K562 (cell line): ENCODE measurements around the gene ANKRD11. TPM values are rescaled to one million over a fixed set of nuclear protein-coding genes. Genes with fewer than 3 reads are reported as not detected.

ENCODE experiments used
- ATF4 ChIP-seq: fragments of 450-650 bp; formaldehyde crosslinking; IDR thresholded peaks from 2 replicates; pipeline ENCODE4 v1.4.0; 2022; ENCODE audit warnings: mild to moderate bottlenecking, moderate library complexity
- BCL6 ChIP-seq: fragments of 250-450 bp; sonication (Bioruptor Pico); IDR thresholded peaks from 2 replicates; pipeline ENCODE4 v1.4.0; 2020
- CCNT2 ChIP-seq: IDR thresholded peaks from 2 replicates; pipeline ENCODE4 v1.6.1; 2011; ENCODE audit warnings: borderline replicate concordance, low read depth, mild to moderate bottlenecking, moderate library complexity, mixed read lengths, low read length; ENCODE audit not compliant: insufficient read length; ENCODE audit errors: extremely low read depth
- CEBPG ChIP-seq, 3 experiments: fragments of 200-800 bp in 1 of 3; sonication (Bioruptor generic) in 1 of 3; sonication (generic) in 1 of 3; formaldehyde crosslinking in 1 of 3; IDR thresholded peaks in 2 of 3; conservative IDR thresholded peaks in 1 of 3; 2 replicates each; pipeline versions ENCODE4 v1.6.1 to v1.8.0; 2016 to 2022; ENCODE audit warnings: missing compliant biosample characterization in 2 of 3, missing genetic modification characterization in 2 of 3, mild to moderate bottlenecking in 1 of 3, missing genetic modification reagents in 1 of 3
- CGGBP1 ChIP-seq: fragments of 250-450 bp; sonication (Bioruptor Pico); IDR thresholded peaks from 2 replicates; pipeline ENCODE4 v1.9.0; 2021; ENCODE audit warnings: mild to moderate bottlenecking
- CREBBP ChIP-seq: IDR thresholded peaks from one replicate; pipeline ENCODE4 v1.6.1; 2012; ENCODE audit warnings: low read depth, mild to moderate bottlenecking, control low read depth, inconsistent platforms, low read length
- GTF3C2 ChIP-seq: IDR thresholded peaks from 3 replicates; pipeline ENCODE4 v1.6.1; 2011; ENCODE audit warnings: borderline replicate concordance, mild to moderate bottlenecking, moderate library complexity; ENCODE audit not compliant: insufficient read length; ENCODE audit errors: extremely low read depth
- HLTF ChIP-seq: fragments of 450-650 bp; IDR thresholded peaks from 2 replicates; pipeline ENCODE4 v1.6.1; 2016
- PML ChIP-seq: IDR thresholded peaks from 2 replicates; pipeline ENCODE4 v1.6.1; 2012; ENCODE audit warnings: low read length, inconsistent platforms
- ZMIZ1 ChIP-seq, 2 experiments: fragments of 150-350 bp in 1 of 2; IDR thresholded peaks; 2 replicates each; pipeline ENCODE4 v1.6.1; 2012 to 2016; ENCODE audit warnings: low read depth in 2 of 2, low read length in 2 of 2, mild to moderate bottlenecking in 1 of 2, moderate library complexity in 1 of 2
- polyA plus RNA-seq, 8 experiments: library from polyadenylated mRNA; depleted of rRNA in 4 of 8; stranded (reverse) in 5 of 8; unstranded in 3 of 8; fragments of >200 nt; fragmentation: Nextera tagmentation in 2 of 8; fragmentation: Illumina TruSeq in 1 of 8; extraction: Ambion mirVana in 2 of 8; extraction: Trizol in 1 of 8; gene quantifications; 2 replicates each; pipeline versions ENCODE4 v1.2.1 to v1.2.3, GENCODE V29; 2011 to 2014; ENCODE audit warnings: inconsistent platforms in 1 of 8, missing spikeins in 1 of 8
- total RNA-seq, 7 experiments: library from RNA; depleted of rRNA in 6 of 7; stranded (reverse); fragments of >200 nt in 6 of 7; fragmentation: Illumina TruSeq in 2 of 7; extraction: Trizol in 2 of 7; gene quantifications; 2 replicates each; pipeline versions ENCODE4 v1.2.1 to v1.2.3, GENCODE V29; 2011 to 2021; ENCODE audit warnings: low replicate concordance in 1 of 7

ANKRD11 gene
- total and polyA plus RNA-seq, 9 of the 15 experiments (the other 6 are each of a cell fraction or from before 2014, with no cell fraction given): 4.7 to 126 (median 31.7) TPM

GRCh38 chr16:89334050-89334449, 156.3 kb downstream of the ANKRD11 start (continued):
- no peak for TF ChIP-seq ZMIZ1 (IDR thresholded peaks at IDR 0.05; ENCODE audit: low read depth in 2 of 2, low read length in 2 of 2)
- TF ChIP-seq HLTF: no peak
- TF ChIP-seq CCNT2: no peak
- TF ChIP-seq CEBPG (CRISPR knock-in tag; IDR thresholded peaks at IDR 0.05): no peak
- no peak for TF ChIP-seq CEBPG (tag; conservative IDR thresholded peaks at IDR 0.05 in 1 of 2, IDR thresholded peaks at IDR 0.05 in 1 of 2)
- no peak for TF ChIP-seq BCL6 (CRISPR knock-in tag)
- TF ChIP-seq PML: no peak
- no peak for TF ChIP-seq ATF4 (CRISPR knock-in tag)
- no peak for TF ChIP-seq CGGBP1 (CRISPR knock-in tag)
- TF ChIP-seq GTF3C2: no peak
- no peak for TF ChIP-seq CREBBP
- TF ChIP-seq, all 486 proteins: peak for 4
